CD4-positive, alpha-beta T cell (primary cell): ENCODE measurements around the gene GRID1. TPM values are rescaled to one million over a fixed set of nuclear protein-coding genes. Genes with fewer than 3 reads are reported as not detected.

Source experiments
- ATAC-seq: fragments of 200-7000 bp; cut with Tn5 transposase; one replicate; pipeline ENCODE4 v1.10.0; 2022; ENCODE audit warnings: mild to moderate bottlenecking; ENCODE audit not compliant: poor library complexity
- CTCF ChIA-PET: fragments of 350-600 bp; sonication (Branson Sonifier 250); formaldehyde crosslinking; loops from one replicate; lab custom pipeline; 2021; ENCODE audit warnings: antibody characterized with exemption, inconsistent platforms; lab: Charles Lee
- POLR2A ChIA-PET: fragments of 350-600 bp; sonication (Branson Sonifier 250); formaldehyde crosslinking; loops from one replicate; lab custom pipeline; 2021; ENCODE audit warnings: antibody characterized with exemption, inconsistent platforms; lab: Charles Lee
- DNase-seq, 14 experiments: peaks; one replicate each; pipeline ENCODE4 v3.0.0-alpha.2; 2013 to 2020; ENCODE audit warnings: mixed read lengths in 2 of 14
- H3K27ac ChIP-seq, 2 donors: one replicate each; pipeline versions ENCODE4 v1.5.1 to v1.7.0; 2013; ENCODE audit warnings: low read length in 2 of 2, low read depth in 1 of 2, mild to moderate bottlenecking in 1 of 2
- H3K27me3 ChIP-seq, 2 experiments: 1 replicate in 1 of 2; 2 replicates in 1 of 2; pipeline versions ENCODE4 v1.6.1 to v1.7.0; 2013; ENCODE audit warnings: low read length in 2 of 2, control low read depth in 1 of 2, mild to moderate bottlenecking in 1 of 2, moderate library complexity in 1 of 2; ENCODE audit not compliant: insufficient read depth in 2 of 2, control insufficient read depth in 1 of 2
- H3K36me3 ChIP-seq: one replicate; pipeline ENCODE4 v1.6.1; 2013; ENCODE audit warnings: low read length, control low read depth; ENCODE audit not compliant: insufficient read depth
- H3K4me1 ChIP-seq: one replicate; pipeline ENCODE4 v1.6.1; 2013; ENCODE audit warnings: low read length, control low read depth; ENCODE audit not compliant: insufficient read depth
- H3K4me3 ChIP-seq: one replicate; pipeline ENCODE4 v1.5.1; 2013; ENCODE audit warnings: mild to moderate bottlenecking, low read length, moderate library complexity
- H3K9me3 ChIP-seq, 2 experiments: 1 replicate in 1 of 2; 2 replicates in 1 of 2; pipeline versions ENCODE4 v1.6.1 to v1.7.0; 2013; ENCODE audit warnings: low read length in 2 of 2, mild to moderate bottlenecking in 2 of 2, control low read depth in 1 of 2, moderate library complexity in 1 of 2; ENCODE audit not compliant: control insufficient read depth in 1 of 2, insufficient read depth in 1 of 2
- H3K27ac Mint-ChIP-seq: one replicate; pipeline ENCODE4 v1.8.0; 2020; ENCODE audit warnings: mixed read lengths
- H3K27me3 Mint-ChIP-seq: one replicate; pipeline ENCODE4 v1.8.0; 2021; ENCODE audit warnings: mixed read lengths
- H3K36me3 Mint-ChIP-seq: one replicate; pipeline ENCODE4 v1.8.0; 2021; ENCODE audit warnings: low read depth, mixed read lengths
- H3K4me1 Mint-ChIP-seq: one replicate; pipeline ENCODE4 v1.8.0; 2021; ENCODE audit warnings: low read depth, mixed read lengths
- H3K4me3 Mint-ChIP-seq: one replicate; pipeline ENCODE4 v1.8.0; 2020; ENCODE audit warnings: mild to moderate bottlenecking, mixed read lengths
- H3K9me3 Mint-ChIP-seq: one replicate; pipeline ENCODE4 v1.8.0; 2020; ENCODE audit warnings: mixed read lengths
- intact Hi-C, 2 experiments: fragments of 100-400 bp; cut with DNase I in 1 of 2; cut with micrococcal nuclease in 1 of 2; formaldehyde crosslinking; loops; one replicate each; pipeline versions ENCODE4 v1.15.1 to v1.9.0; 2023 to 2025; cut with DNase I, micrococcal nuclease
- total RNA-seq, 174 experiments: library from RNA in 2 of 174; stranded (reverse) in 2 of 174; gene quantifications; one replicate each; pipeline ENCODE4 v1.2.3 and lab custom pipeline; 2021 to 2026
- TF ChIP-seq, protein P1 (sequence below): fragments of 200-600 bp; IDR thresholded peaks from one replicate; pipeline ENCODE4 v1.8.0; 2022; ENCODE audit warnings: antibody characterized with exemption, mild to moderate bottlenecking

GRID1 gene
- total RNA-seq, 2 experiments from 2014 or later = not detected

DNA sequence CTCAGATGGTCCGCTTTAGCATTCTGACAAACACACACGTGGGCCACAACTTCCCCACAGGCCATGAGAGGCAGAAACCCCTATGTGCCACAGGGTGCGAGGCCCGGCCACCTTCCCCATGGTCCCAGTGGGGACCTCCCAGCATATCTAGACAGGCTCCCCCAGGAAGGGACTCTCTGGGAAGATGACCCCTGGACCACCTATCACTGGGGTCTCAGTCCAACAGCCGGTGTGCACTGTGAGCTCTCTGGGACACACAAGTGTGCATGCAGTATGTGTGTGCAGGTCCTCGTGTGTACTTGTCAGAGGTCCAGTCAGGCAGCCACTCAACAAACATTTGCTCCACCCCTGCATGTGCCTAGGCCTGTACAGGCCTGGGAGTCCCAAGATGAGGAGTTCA, 18.7 kb downstream of the GRID1 start:
- CTCF ChIA-PET = no interaction called here
- H3K27me3 Mint-ChIP-seq = peaks cover 6% of the 10 kb centered on the region
- TF ChIP-seq, protein P1, sequence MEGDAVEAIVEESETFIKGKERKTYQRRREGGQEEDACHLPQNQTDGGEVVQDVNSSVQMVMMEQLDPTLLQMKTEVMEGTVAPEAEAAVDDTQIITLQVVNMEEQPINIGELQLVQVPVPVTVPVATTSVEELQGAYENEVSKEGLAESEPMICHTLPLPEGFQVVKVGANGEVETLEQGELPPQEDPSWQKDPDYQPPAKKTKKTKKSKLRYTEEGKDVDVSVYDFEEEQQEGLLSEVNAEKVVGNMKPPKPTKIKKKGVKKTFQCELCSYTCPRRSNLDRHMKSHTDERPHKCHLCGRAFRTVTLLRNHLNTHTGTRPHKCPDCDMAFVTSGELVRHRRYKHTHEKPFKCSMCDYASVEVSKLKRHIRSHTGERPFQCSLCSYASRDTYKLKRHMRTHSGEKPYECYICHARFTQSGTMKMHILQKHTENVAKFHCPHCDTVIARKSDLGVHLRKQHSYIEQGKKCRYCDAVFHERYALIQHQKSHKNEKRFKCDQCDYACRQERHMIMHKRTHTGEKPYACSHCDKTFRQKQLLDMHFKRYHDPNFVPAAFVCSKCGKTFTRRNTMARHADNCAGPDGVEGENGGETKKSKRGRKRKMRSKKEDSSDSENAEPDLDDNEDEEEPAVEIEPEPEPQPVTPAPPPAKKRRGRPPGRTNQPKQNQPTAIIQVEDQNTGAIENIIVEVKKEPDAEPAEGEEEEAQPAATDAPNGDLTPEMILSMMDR = no peak
- peaks cover 0 to 10% of the 10 kb centered on the region in 2 experiments for H3K9me3 ChIP-seq
- no peak overlapping the region for H3K4me3 Mint-ChIP-seq
- no peak overlapping the region for H3K27ac Mint-ChIP-seq
- H3K4me1 ChIP-seq = no peaks in the 10 kb centered on the region
- H3K4me3 ChIP-seq = no peak overlapping the region
- DNase-seq = no peak
- no peaks in the 10 kb centered on the region for H3K36me3 Mint-ChIP-seq
- H3K27ac ChIP-seq = no peak overlapping the region
- POLR2A ChIA-PET = no interaction called here
- intact Hi-C loops = no loop called here
- no peaks in the 10 kb centered on the region for H3K4me1 Mint-ChIP-seq
- H3K27me3 ChIP-seq = peaks cover 0 to 5% of the 10 kb centered on the region in 2 experiments
- H3K36me3 ChIP-seq = no peaks in the 10 kb centered on the region
- H3K9me3 Mint-ChIP-seq = no peaks in the 10 kb centered on the region
- ATAC-seq = no peak

DNA sequence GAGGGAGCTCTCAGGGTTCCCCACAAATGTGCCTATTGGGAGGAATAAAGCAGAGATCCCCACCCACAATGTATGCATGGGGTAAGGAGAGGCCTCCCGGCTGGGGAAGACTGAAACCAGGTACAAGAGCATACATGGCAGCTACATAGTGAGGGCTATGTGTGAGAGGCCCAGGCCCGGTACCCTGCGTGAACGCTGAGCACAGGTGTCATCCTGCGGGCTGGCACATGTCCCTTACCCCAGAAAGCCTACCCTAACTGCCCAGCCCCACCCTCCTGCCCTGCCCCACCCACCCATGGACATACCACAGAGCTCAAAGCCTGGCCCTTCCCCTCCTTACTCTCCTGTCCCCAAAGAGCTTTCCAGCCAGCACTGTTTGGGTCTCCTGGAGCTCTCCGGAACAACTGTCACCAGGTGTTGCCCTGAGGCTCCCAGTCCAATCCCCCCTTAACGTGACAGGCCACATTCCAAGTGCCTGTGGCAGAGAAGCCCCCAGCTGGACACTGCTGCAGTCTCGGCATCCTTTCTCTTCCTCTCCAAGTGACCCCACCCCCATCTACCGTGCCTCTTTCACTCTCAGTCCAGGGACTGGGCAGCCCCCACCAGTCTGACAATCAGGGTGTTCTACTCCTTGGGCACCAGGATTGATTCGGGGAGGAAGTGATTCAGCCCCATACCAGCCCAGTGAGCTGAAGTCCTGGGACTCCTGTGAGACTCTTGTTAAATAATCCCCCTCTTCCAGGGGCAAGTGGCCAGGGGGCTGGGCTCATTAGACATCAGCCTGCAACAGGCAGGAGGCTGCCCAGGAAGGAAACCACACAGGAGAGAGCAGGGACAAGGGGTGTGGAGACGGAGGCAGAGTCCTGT, 19.6 kb downstream of the GRID1 start:
- Histone ChIP-seq H3K27me3 (peaks cover 0 to 5% of the 10 kb centered on the region in 2 experiments), H3K9me3 (peaks cover 0 to 2% of the 10 kb centered on the region in 2 experiments), H3K36me3 (no peaks in the 10 kb centered on the region), H3K27ac (no peak overlapping the region), H3K4me3 (no peak overlapping the region), H3K4me1 (no peaks in the 10 kb centered on the region)
- TF ChIP-seq, protein P1 = no peak
- ChIA-PET POLR2A (no interaction called here), CTCF (no interaction called here)
- H3K4me3 Mint-ChIP-seq = no peak overlapping the region
- H3K4me1 Mint-ChIP-seq = no peaks in the 10 kb centered on the region
- DNase-seq (no peak), ATAC-seq (no peak)
- intact Hi-C loops = no loop called here
- no peaks in the 10 kb centered on the region for H3K36me3 Mint-ChIP-seq
- H3K27me3 Mint-ChIP-seq = peaks cover 6% of the 10 kb centered on the region
- H3K9me3 Mint-ChIP-seq = no peaks in the 10 kb centered on the region
- no peak overlapping the region for H3K27ac Mint-ChIP-seq

DNA sequence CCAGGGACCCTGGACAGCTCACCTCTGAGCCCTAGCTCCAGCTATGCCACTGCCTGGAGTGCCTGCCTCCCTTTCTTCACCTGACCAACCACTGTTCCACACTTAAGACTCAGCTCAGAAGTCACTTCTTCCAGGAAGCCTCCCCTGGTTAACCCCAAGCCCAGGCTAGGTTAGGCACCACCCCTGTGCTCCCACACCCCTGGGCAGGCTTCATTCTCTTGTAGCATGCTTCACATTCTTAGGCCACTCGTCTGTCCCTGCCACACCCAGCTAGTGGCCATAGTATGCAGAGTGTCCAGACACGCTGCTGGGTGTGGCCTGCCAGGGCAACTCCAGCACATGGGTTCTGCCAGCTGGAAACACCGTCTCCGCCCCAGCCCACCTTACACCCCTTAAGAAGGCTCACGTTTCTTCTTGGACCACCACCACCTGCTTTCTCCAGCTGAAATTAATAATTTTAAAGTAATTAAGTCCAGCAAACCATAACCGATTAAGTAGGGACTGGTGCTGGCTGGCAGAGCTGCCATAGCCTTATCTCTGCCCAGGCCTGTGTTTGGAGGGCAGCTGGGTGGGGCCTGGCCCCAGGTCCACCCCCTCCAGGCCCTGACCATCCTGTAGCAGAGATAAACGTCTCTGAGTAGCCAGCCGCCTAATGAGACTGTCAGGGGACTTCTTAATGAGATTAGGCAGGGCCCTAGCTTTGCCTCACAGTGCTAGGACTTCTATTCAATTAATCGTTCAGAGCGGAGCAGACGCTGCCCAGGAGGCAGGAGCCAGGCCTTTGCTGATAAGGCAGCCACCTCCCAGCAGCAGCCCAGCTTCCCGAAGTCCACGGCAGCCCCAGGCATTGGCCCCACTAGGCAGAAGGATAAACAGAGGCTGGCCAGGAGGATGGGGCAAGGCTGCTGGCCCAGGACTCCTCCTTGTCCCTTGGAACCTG, 20.5 kb downstream of the GRID1 start:
- peaks cover 0 to 5% of the 10 kb centered on the region in 2 experiments for H3K27me3 ChIP-seq
- no peaks in the 10 kb centered on the region for H3K4me1 Mint-ChIP-seq
- H3K36me3 Mint-ChIP-seq = no peaks in the 10 kb centered on the region
- H3K9me3 ChIP-seq = no peaks in the 10 kb centered on the region
- ATAC-seq = no peak
- H3K4me3 Mint-ChIP-seq = no peak overlapping the region
- no peak overlapping the region for H3K4me3 ChIP-seq
- peaks cover 6% of the 10 kb centered on the region for H3K27me3 Mint-ChIP-seq
- H3K4me1 ChIP-seq = no peaks in the 10 kb centered on the region
- no peak overlapping the region for H3K27ac ChIP-seq
- ChIA-PET CTCF (interaction anchor here (0.6 kb wide), 1 partner anchor 1613 kb away, joined by 4 read pairs; no protein-coding TSS in a partner anchor), POLR2A (no interaction called here)
- H3K27ac Mint-ChIP-seq = no peak overlapping the region
- intact Hi-C loops = no loop called here
- DNase-seq = no peak
- no peaks in the 10 kb centered on the region for H3K9me3 Mint-ChIP-seq
- TF ChIP-seq, protein P1 = no peak
- no peaks in the 10 kb centered on the region for H3K36me3 ChIP-seq
